K562 (cell line): Measurements from ENCODE around the gene ECHDC1. TPM values are rescaled to one million over a fixed set of nuclear protein-coding genes. Genes with fewer than 3 reads are reported as not detected.
"Not testable (repeated sequence)": the region's sequence is repeated elsewhere in the genome, so short reads cannot be mapped to it uniquely, and the experiment has no call there.

Source experiments
- ATAC-seq: fragments of 200-7000 bp; cut with Tn5 transposase; 3 replicates; pipeline ENCODE4 v1.9.1; 2020; ENCODE audit warnings: moderate library complexity
- BruUV-seq: library from RNA; stranded (reverse); fragments of 400-500 nt; replicated peaks from 2 replicates; lab custom pipeline; 2021; lab: Mats Ljungman, UMichigan
- CTCF ChIA-PET: fragments of 300-600 bp; formaldehyde crosslinking; extraction: SDS; loops from one replicate; lab custom pipeline; 2021; ENCODE audit warnings: low intra/inter-chr PET ratio; lab: Yijun Ruan, JAX
- POLR2A ChIA-PET: fragments of 300-600, 350-650 bp; sonication (Branson Sonifier 250); formaldehyde crosslinking; extraction: SDS; loops from one replicate; lab custom pipeline; 2021; ENCODE audit warnings: antibody characterized with exemption, inconsistent platforms; lab: Yijun Ruan, JAX
- DNase-seq, 4 experiments: peaks; one replicate each; pipeline versions ENCODE4 v3.0.0 to v3.0.0-alpha.2; 2011 to 2018; ENCODE audit warnings: low spot score in 3 of 4, mixed read lengths in 3 of 4; ENCODE audit errors: extremely low read depth in 1 of 4
- FAIRE-seq: peaks from 2 replicates; lab custom pipeline; 2011; peaks lifted over from hg19 to GRCh38; lab: Jason Lieb, UNC
- H2AFZ ChIP-seq: 2 replicates; pipeline ENCODE4 v1.6.0; 2011; ENCODE audit warnings: low read depth, low read length, control low read depth, inconsistent platforms
- H3K27ac ChIP-seq: fragments of 200-600 bp; 3 replicates; pipeline ENCODE4 v1.8.0; 2011; ENCODE audit warnings: low read depth, mild to moderate bottlenecking, control low read depth, inconsistent platforms, low read length, moderate library complexity, mixed read lengths; ENCODE audit errors: extremely low read depth
- H3K27me3 ChIP-seq, 2 experiments: fragments of 300-600 bp in 1 of 2; 2 replicates in 1 of 2; 3 replicates in 1 of 2; pipeline versions ENCODE4 v1.6.0 to v1.8.0; 2011; ENCODE audit warnings: inconsistent platforms in 2 of 2, low read length in 2 of 2, mild to moderate bottlenecking in 1 of 2, mixed read lengths in 1 of 2, moderate library complexity in 1 of 2; ENCODE audit not compliant: control insufficient read depth in 2 of 2, insufficient read depth in 2 of 2
- H3K36me3 ChIP-seq: fragments of 300-600 bp; 3 replicates; pipeline ENCODE4 v1.8.0; 2011; ENCODE audit warnings: mild to moderate bottlenecking, low read length, inconsistent platforms; ENCODE audit not compliant: control insufficient read depth, insufficient read depth
- H3K4me1 ChIP-seq, 2 experiments: fragments of 200-600 bp in 1 of 2; replicated peaks in 1 of 2; 2 replicates in 1 of 2; 3 replicates in 1 of 2; pipeline versions ENCODE4 v1.5.1 to v1.8.0; 2011; ENCODE audit warnings: inconsistent platforms in 2 of 2, low read length in 2 of 2, mild to moderate bottlenecking in 1 of 2, mixed read lengths in 1 of 2, moderate library complexity in 1 of 2; ENCODE audit not compliant: control insufficient read depth in 2 of 2, insufficient read depth in 2 of 2
- H3K4me2 ChIP-seq: 2 replicates; pipeline ENCODE4 v1.6.1; 2011; ENCODE audit warnings: low read length, control low read depth, inconsistent platforms, mixed read lengths; ENCODE audit not compliant: insufficient read depth
- H3K4me3 ChIP-seq: fragments of 200-600 bp; sonication (generic), shearing (Covaris generic); 2 replicates; pipeline ENCODE4 v1.5.1; 2016; ENCODE audit warnings: control low read depth, inconsistent platforms
- H3K79me2 ChIP-seq: fragments of 200-600 bp; 3 replicates; pipeline ENCODE4 v1.8.0; 2011; ENCODE audit warnings: low read length, inconsistent platforms; ENCODE audit not compliant: control insufficient read depth, insufficient read depth
- H3K9ac ChIP-seq, 2 experiments: 2 replicates each; pipeline versions ENCODE4 v1.6.0 to v1.6.1; 2011; ENCODE audit warnings: low read depth in 2 of 2, low read length in 2 of 2, control low read depth in 1 of 2, inconsistent platforms in 1 of 2, mild to moderate bottlenecking in 1 of 2, mixed read lengths in 1 of 2; ENCODE audit not compliant: insufficient read depth in 1 of 2
- H3K9me1 ChIP-seq: one replicate; pipeline ENCODE4 v1.6.0; 2011; ENCODE audit warnings: inconsistent platforms, mild to moderate bottlenecking, low read length, moderate library complexity; ENCODE audit not compliant: control insufficient read depth, insufficient read depth
- H3K9me3 ChIP-seq: replicated peaks from 2 replicates; pipeline ENCODE4 v1.5.1; 2011; ENCODE audit warnings: low read depth, low read length, inconsistent platforms; ENCODE audit not compliant: control insufficient read depth, insufficient read depth
- H4K20me1 ChIP-seq: replicated peaks from 2 replicates; pipeline ENCODE4 v1.6.1; 2011; ENCODE audit warnings: low read length, inconsistent platforms, mixed read lengths; ENCODE audit not compliant: control insufficient read depth, insufficient read depth
- C11orf30 ChIP-seq: fragments of 450-650 bp; IDR thresholded peaks from 2 replicates; pipeline ENCODE4 v1.6.1; 2016; ENCODE audit warnings: low read depth, mild to moderate bottlenecking
- CREB1 ChIP-seq, 2 experiments: sonication (generic) in 1 of 2; formaldehyde crosslinking in 1 of 2; IDR thresholded peaks; 2 replicates each; pipeline versions ENCODE4 v1.6.1 to v1.8.0; 2012 to 2022; ENCODE audit warnings: inconsistent platforms in 1 of 2, mild to moderate bottlenecking in 1 of 2, missing genetic modification reagents in 1 of 2, moderate library complexity in 1 of 2
- ELF4 ChIP-seq: fragments of 450-650 bp; formaldehyde crosslinking; IDR thresholded peaks from 2 replicates; pipeline ENCODE4 v1.4.0; 2022; ENCODE audit warnings: missing genetic modification characterization
- GATAD2B ChIP-seq: fragments of 450-650 bp; IDR thresholded peaks from 2 replicates; pipeline ENCODE4 v1.6.1; 2017; ENCODE audit warnings: mild to moderate bottlenecking, borderline replicate concordance
- HLTF ChIP-seq: fragments of 450-650 bp; IDR thresholded peaks from 2 replicates; pipeline ENCODE4 v1.6.1; 2016
- HNRNPH1 ChIP-seq: fragments of 200-400 bp; formaldehyde crosslinking; optimal IDR thresholded peaks from 2 replicates; pipeline ENCODE3; 2017; ENCODE audit warnings: low read depth, mild to moderate bottlenecking, low read length, moderate library complexity
- RBM15 ChIP-seq: fragments of 200-400 bp; formaldehyde crosslinking; IDR thresholded peaks from 2 replicates; pipeline ENCODE4 v1.6.1; 2018; ENCODE audit warnings: mild to moderate bottlenecking, low read length, moderate library complexity; ENCODE audit not compliant: insufficient read depth
- SOX6 ChIP-seq: fragments of 450-650 bp; IDR thresholded peaks from 2 replicates; pipeline ENCODE4 v1.6.1; 2014; ENCODE audit warnings: mild to moderate bottlenecking
- SPI1 ChIP-seq: IDR thresholded peaks from 2 replicates; pipeline ENCODE4 v1.6.1; 2011; ENCODE audit warnings: low read depth, low read length, control low read depth, borderline replicate concordance
- SRSF7 ChIP-seq: fragments of 200-400 bp; formaldehyde crosslinking; optimal IDR thresholded peaks from 2 replicates; pipeline ENCODE3; 2017; ENCODE audit warnings: mild to moderate bottlenecking, low read depth, low read length
- SUPT5H ChIP-seq: fragments of 450-650 bp; IDR thresholded peaks from 2 replicates; pipeline ENCODE4 v1.6.1; 2016
- ZNF224 ChIP-seq: sonication (generic); formaldehyde crosslinking; IDR thresholded peaks from 2 replicates; pipeline ENCODE4 v1.8.0; 2022; ENCODE audit warnings: mild to moderate bottlenecking, missing genetic modification reagents
- ZNF79 ChIP-seq: fragments of 250-450 bp; sonication (Bioruptor Pico); IDR thresholded peaks from 2 replicates; pipeline ENCODE4 v1.4.0; 2020; ENCODE audit warnings: low read depth, mild to moderate bottlenecking, moderate library complexity
- WGBS: fragments of 100-300 bp; shearing (Covaris generic); methylation state at CpG from one replicate; pipeline ENCODE4 v1.1.6; 2016; ENCODE audit warnings: low coverage, mixed read lengths; ENCODE audit not compliant: insufficient coverage; ENCODE audit errors: missing lambda C conversion rate; 5-methylcytosine and 5-hydroxymethylcytosine counted together
- in situ Hi-C: fragments of 300-500 bp; cut with MboI; formaldehyde crosslinking; loops from 4 replicates; pipeline ENCODE4 v1.15.0; 2018; ENCODE audit warnings: inconsistent platforms, mixed read lengths
- intact Hi-C: fragments of 100-400 bp; cut with micrococcal nuclease; formaldehyde crosslinking; loops from 2 replicates; pipeline ENCODE4 v1.14.2; 2022
- polyA plus RNA-seq, 8 experiments: library from polyadenylated mRNA; depleted of rRNA in 4 of 8; stranded (reverse) in 5 of 8; unstranded in 3 of 8; fragments of >200 nt; fragmentation: Nextera tagmentation in 2 of 8; fragmentation: Illumina TruSeq in 1 of 8; extraction: Ambion mirVana in 2 of 8; extraction: Trizol in 1 of 8; gene quantifications; 2 replicates each; pipeline versions ENCODE4 v1.2.1 to v1.2.3, GENCODE V29; 2011 to 2014; ENCODE audit warnings: inconsistent platforms in 1 of 8, missing spikeins in 1 of 8
- total RNA-seq, 7 experiments: library from RNA; depleted of rRNA in 6 of 7; stranded (reverse); fragments of >200 nt in 6 of 7; fragmentation: Illumina TruSeq in 2 of 7; extraction: Trizol in 2 of 7; gene quantifications; 2 replicates each; pipeline versions ENCODE4 v1.2.1 to v1.2.3, GENCODE V29; 2011 to 2021; ENCODE audit warnings: low replicate concordance in 1 of 7

Gene ECHDC1
- total and polyA plus RNA-seq, 9 of the 15 experiments (the other 6 are each of a cell fraction or from before 2014, with no cell fraction given) = 58.0 to 105 (median 78.6) TPM

GRCh38 chr6:127331256-127331655 lies 12.2 kb downstream of the ECHDC1 start:
- FAIRE-seq, DNase-seq, CTCF ChIA-PET, intact Hi-C loops, H3K9me1 ChIP-seq, H3K27ac ChIP-seq, H2AFZ ChIP-seq, in situ Hi-C loops, H3K9me3 ChIP-seq, H3K4me2 ChIP-seq, H4K20me1 ChIP-seq, BruUV-seq, H3K4me3 ChIP-seq, H3K27me3 ChIP-seq, H3K4me1 ChIP-seq, H3K9ac ChIP-seq: not testable (repeated sequence)
- H3K36me3 ChIP-seq = peaks cover 36% of the 10 kb centered on the region
- peaks cover 39% of the 10 kb centered on the region for H3K79me2 ChIP-seq
- WGBS = 95% methylated on average over 3 of the region's 3 CpGs
- ATAC-seq = peak; percentile 14; the same call in 1 of the 3 replicates
- peak; percentile 81 for TF ChIP-seq SPI1
- POLR2A ChIA-PET = interaction anchor here (1.2 kb wide), 1 partner anchor 10 kb away, joined by 4 read pairs; no protein-coding TSS in a partner anchor

GRCh38 chr6:127328043-127328609 lies 15.3 kb downstream of the ECHDC1 start:
- DNase-seq = no peak
- CTCF ChIA-PET = no interaction called here
- H3K9ac ChIP-seq = no peak overlapping the region
- no peaks in the 10 kb centered on the region for H3K27me3 ChIP-seq
- no TSS peak for BruUV-seq
- intact Hi-C loops (no loop called here), in situ Hi-C loops (no loop called here)
- no peak for FAIRE-seq
- H4K20me1 ChIP-seq = no peaks in the 10 kb centered on the region
- ATAC-seq = no peak
- H3K79me2 ChIP-seq = peaks cover 9% of the 10 kb centered on the region; the same call in 1 of the 3 replicates
- POLR2A ChIA-PET = interaction anchor here (2.0 kb wide), 1 partner anchor 14 kb away, joined by 4 read pairs; no protein-coding TSS in a partner anchor
- no peak overlapping the region for H3K4me3 ChIP-seq
- no peak overlapping the region for H2AFZ ChIP-seq
- peaks cover 0 to 2% of the 10 kb centered on the region in 2 experiments; a peak in 2 of 5 replicates for H3K4me1 ChIP-seq
- H3K9me1 ChIP-seq = no peaks in the 10 kb centered on the region
- H3K4me2 ChIP-seq = no peak overlapping the region
- H3K36me3 ChIP-seq = peaks cover 66% of the 10 kb centered on the region
- no peaks in the 10 kb centered on the region for H3K9me3 ChIP-seq
- H3K27ac ChIP-seq = no peak overlapping the region
- TF ChIP-seq ELF4 (CRISPR knock-in tag) (no peak), CREB1 (IDR thresholded peaks at IDR 0.05) (no peak), CREB1 (CRISPR knock-in tag; IDR thresholded peaks at IDR 0.05) (no peak), SOX6 (no peak), HNRNPH1 (no peak), SRSF7 (no peak), SUPT5H (no peak), ZNF224 (CRISPR knock-in tag) (no peak), ZNF79 (CRISPR knock-in tag) (no peak), GATAD2B (no peak), HLTF (no peak), C11orf30 (no peak), RBM15 (no peak)
